Measurements from ENCODE around the gene KCNIP4. TPM values are rescaled to one million over a fixed set of nuclear protein-coding genes. Genes with fewer than 3 reads are reported as not detected.

The KCNIP4 gene
- total RNA-seq, 1 donor from 2014 or later, result 0.53 TPM

DNA sequence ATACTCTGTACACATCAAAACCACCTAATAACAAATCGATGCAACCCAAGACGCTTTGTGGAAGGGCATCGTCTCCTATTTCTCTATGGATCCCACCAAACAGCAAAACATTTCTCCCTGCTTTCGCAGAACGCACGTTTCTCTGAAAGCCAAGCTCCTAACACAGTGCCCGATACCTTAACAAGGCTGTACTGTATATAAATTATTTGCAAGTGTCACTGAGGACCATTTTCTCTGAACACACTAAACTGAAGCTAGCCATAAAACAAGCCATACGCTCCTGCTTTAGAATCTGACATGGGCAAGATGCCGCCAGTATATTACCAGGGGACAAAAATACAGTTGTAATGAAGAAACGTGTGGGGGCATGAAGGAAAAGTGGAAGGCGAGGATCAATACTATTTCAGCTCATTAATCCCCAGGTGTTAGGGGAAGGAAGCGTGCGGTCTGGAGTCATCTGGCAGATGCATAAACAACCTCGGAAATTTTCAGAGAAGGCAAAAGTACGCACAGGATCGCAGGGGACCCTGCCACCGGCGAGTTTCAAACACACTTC is 703 bp downstream of the KCNIP4 start:
- FAIRE-seq (no peak), DNase-seq (ENCODE audit: low read depth) (no peak)
- peaks cover 4% of the 10 kb centered on the region for H3K27me3 ChIP-seq (ENCODE audit: control insufficient read depth, insufficient read depth, low read length)
- no peak overlapping the region for H3K4me3 ChIP-seq (ENCODE audit: low read depth, low read length)
- TF ChIP-seq, protein P1, sequence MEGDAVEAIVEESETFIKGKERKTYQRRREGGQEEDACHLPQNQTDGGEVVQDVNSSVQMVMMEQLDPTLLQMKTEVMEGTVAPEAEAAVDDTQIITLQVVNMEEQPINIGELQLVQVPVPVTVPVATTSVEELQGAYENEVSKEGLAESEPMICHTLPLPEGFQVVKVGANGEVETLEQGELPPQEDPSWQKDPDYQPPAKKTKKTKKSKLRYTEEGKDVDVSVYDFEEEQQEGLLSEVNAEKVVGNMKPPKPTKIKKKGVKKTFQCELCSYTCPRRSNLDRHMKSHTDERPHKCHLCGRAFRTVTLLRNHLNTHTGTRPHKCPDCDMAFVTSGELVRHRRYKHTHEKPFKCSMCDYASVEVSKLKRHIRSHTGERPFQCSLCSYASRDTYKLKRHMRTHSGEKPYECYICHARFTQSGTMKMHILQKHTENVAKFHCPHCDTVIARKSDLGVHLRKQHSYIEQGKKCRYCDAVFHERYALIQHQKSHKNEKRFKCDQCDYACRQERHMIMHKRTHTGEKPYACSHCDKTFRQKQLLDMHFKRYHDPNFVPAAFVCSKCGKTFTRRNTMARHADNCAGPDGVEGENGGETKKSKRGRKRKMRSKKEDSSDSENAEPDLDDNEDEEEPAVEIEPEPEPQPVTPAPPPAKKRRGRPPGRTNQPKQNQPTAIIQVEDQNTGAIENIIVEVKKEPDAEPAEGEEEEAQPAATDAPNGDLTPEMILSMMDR (IDR thresholded peaks at IDR 0.05; ENCODE audit: insufficient read depth, low read length, severe bottlenecking), result no peak
- H3K36me3 ChIP-seq (ENCODE audit: control insufficient read depth, insufficient read depth, low read length), result no peaks in the 10 kb centered on the region

DNA sequence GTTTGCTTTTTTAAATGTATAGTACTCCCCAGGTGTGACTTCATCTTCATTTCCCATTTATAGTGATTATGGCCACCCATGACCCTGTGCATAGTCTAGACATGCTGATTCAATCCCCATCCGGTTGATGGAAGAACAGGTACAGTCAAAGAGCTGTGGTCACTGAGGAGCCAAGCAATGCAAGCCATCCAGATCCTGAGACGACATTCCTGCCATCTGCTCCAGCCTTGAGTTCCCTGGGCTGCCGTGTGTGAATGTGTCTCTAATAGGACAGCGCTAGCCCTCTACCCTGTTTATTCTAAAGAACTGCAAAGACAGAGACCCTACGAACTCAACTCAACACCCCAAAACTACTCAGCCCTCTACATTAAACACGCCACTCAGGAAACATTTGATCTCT is 1.7 kb downstream of the KCNIP4 start:
- peaks cover 4% of the 10 kb centered on the region for H3K27me3 ChIP-seq (ENCODE audit: control insufficient read depth, insufficient read depth, low read length)
- no peak for FAIRE-seq
- TF ChIP-seq, protein P1 (IDR thresholded peaks at IDR 0.05; ENCODE audit: insufficient read depth, low read length, severe bottlenecking), result no peak
- no peak for DNase-seq (ENCODE audit: low read depth)
- no peaks in the 10 kb centered on the region for H3K36me3 ChIP-seq (ENCODE audit: control insufficient read depth, insufficient read depth, low read length)
- H3K4me3 ChIP-seq (ENCODE audit: low read depth, low read length), result no peak overlapping the region

DNA sequence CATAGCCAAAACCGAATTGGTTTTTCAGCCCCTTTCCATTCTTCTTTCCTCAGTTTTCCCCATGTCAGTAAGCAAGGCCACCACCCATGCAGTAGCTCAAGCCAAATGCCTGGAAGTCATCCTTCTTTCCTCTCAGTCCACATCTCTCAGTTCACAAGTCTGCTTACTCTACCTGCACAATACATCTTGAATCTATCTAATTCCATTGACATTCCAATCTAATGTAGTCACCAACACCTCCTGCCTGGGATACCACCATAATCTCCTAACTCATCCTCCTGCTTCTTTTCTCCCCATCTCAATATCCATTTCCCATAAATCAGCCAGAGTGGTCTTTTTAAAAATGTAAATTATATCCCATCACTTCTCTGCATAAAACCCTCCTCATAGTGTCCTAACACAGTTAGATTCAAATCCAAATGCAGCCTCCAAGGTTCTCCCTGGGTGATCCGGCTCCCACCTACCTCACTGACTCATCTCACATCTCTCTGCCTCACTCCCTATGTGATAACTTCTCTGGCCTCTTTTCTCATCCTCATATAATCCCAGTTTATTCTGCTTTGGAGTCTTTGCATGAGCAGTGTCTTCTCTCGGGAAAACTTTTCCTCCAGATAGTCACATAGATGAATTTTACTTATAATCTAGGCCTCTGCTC is 26.9 kb downstream of the KCNIP4 start:
- FAIRE-seq, result no peak

DNA sequence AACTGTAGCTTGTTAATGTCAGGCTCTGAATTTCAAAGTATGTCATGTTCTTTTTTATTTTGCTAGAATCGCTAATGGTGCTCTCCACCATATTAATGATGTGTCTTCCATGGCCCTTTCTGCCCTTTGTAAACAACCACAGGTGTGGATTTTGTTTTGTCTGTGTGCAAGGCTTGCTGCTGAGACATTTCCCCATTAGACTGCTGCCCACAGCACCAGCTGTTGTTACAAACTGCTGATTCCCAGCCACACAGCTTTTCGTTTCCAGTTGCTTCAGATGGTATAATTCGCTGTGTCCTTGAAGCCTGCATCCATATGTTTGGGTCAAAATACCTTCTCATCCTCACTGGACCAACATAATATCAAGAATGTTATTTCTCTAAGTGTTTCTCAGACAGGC is 32.8 kb downstream of the KCNIP4 start:
- FAIRE-seq (no peak), DNase-seq (ENCODE audit: low read depth) (no peak)
- Histone ChIP-seq H3K4me3 (ENCODE audit: low read depth, low read length) (no peak overlapping the region), H3K27me3 (ENCODE audit: control insufficient read depth, insufficient read depth, low read length) (no peaks in the 10 kb centered on the region), H3K36me3 (ENCODE audit: control insufficient read depth, insufficient read depth, low read length) (no peaks in the 10 kb centered on the region)
- TF ChIP-seq, protein P1 (IDR thresholded peaks at IDR 0.05; ENCODE audit: insufficient read depth, low read length, severe bottlenecking), result no peak

More for the DNA sequence above, 26.9 kb downstream of the KCNIP4 start:
- DNase-seq (ENCODE audit: low read depth), result no peak
- Histone ChIP-seq H3K4me3 (ENCODE audit: low read depth, low read length) (no peak overlapping the region), H3K36me3 (ENCODE audit: control insufficient read depth, insufficient read depth, low read length) (no peaks in the 10 kb centered on the region), H3K27me3 (ENCODE audit: control insufficient read depth, insufficient read depth, low read length) (no peaks in the 10 kb centered on the region)
- TF ChIP-seq, protein P1 (IDR thresholded peaks at IDR 0.05; ENCODE audit: insufficient read depth, low read length, severe bottlenecking), result no peak

DNA sequence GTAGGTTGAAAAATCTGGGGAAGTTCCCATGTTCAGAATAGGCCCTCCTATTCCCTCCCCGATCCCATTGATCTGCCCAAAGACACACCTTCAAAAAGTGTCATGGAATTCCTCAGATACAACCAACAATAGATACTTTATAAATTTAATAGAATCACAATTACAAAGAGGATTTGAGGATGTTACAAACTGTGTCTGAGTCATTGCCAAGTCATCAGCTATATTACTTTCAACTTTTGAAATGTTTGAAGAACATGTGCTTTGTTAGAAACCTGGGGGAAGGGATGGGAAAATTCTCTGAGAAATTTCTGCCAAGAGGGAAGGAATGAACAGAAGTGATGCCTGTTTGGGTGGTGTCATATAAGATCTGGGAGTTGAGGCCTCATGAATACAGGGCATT is 46.7 kb downstream of the KCNIP4 start:
- Histone ChIP-seq H3K4me3 (ENCODE audit: low read depth, low read length) (no peak overlapping the region), H3K36me3 (ENCODE audit: control insufficient read depth, insufficient read depth, low read length) (no peaks in the 10 kb centered on the region), H3K27me3 (ENCODE audit: control insufficient read depth, insufficient read depth, low read length) (no peaks in the 10 kb centered on the region)
- DNase-seq (ENCODE audit: low read depth), result peak; percentile 56
- TF ChIP-seq, protein P1 (IDR thresholded peaks at IDR 0.05; ENCODE audit: insufficient read depth, low read length, severe bottlenecking), result no peak
- no peak for FAIRE-seq

DNA sequence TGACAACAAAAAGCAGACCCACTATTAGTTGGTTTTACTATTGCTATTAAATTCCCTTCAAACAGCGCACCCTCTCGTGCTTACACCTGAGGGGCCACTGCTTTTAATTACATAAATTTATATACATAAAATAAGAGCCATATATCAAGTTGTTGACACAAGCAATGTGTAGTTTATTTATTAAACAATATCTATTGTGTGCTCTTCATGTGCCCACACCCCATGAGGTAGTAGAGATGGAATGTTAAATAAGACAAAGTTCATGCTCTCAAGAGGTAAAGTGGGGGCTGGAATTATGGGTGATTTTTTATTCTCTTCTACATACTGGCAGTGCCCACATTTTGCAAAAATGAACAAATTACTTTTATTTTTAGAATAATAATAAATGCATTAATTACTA is 47.3 kb downstream of the KCNIP4 start:
- TF ChIP-seq, protein P1 (IDR thresholded peaks at IDR 0.05; ENCODE audit: insufficient read depth, low read length, severe bottlenecking), result no peak
- FAIRE-seq (no peak), DNase-seq (ENCODE audit: low read depth) (no peak)
- Histone ChIP-seq H3K36me3 (ENCODE audit: control insufficient read depth, insufficient read depth, low read length) (no peaks in the 10 kb centered on the region), H3K4me3 (ENCODE audit: low read depth, low read length) (no peak overlapping the region), H3K27me3 (ENCODE audit: control insufficient read depth, insufficient read depth, low read length) (no peaks in the 10 kb centered on the region)

All from bronchial epithelial cell (primary cell).